IgD-negative memory B cell (primary cell): Measurements from ENCODE around the gene TBC1D22A. TPM values are rescaled to one million over a fixed set of nuclear protein-coding genes. Genes with fewer than 3 reads are reported as not detected.
"Not testable (repeated sequence)": the region's sequence is repeated elsewhere in the genome, so short reads cannot be mapped to it uniquely, and the experiment has no call there.

Source experiments
- H3K27ac Mint-ChIP-seq, 3 donors: one replicate each; pipeline ENCODE4 v1.8.0; 2020 to 2022; ENCODE audit warnings: mild to moderate bottlenecking in 3 of 3, mixed read lengths in 3 of 3, moderate library complexity in 1 of 3
- H3K27me3 Mint-ChIP-seq: one replicate; pipeline ENCODE4 v1.8.0; 2021; ENCODE audit warnings: mixed read lengths
- H3K36me3 Mint-ChIP-seq: one replicate; pipeline ENCODE4 v1.8.0; 2020; ENCODE audit warnings: mild to moderate bottlenecking, mixed read lengths
- H3K4me1 Mint-ChIP-seq, 3 donors: one replicate each; pipeline ENCODE4 v1.8.0; 2020 to 2022; ENCODE audit warnings: mixed read lengths in 3 of 3, mild to moderate bottlenecking in 1 of 3
- H3K4me3 Mint-ChIP-seq, 4 donors: one replicate each; pipeline ENCODE4 v1.8.0; 2020 to 2022; ENCODE audit warnings: mild to moderate bottlenecking in 4 of 4, mixed read lengths in 4 of 4, moderate library complexity in 3 of 4
- H3K9me3 Mint-ChIP-seq, 3 donors: one replicate each; pipeline ENCODE4 v1.8.0; 2020 to 2021; ENCODE audit warnings: mixed read lengths in 3 of 3, mild to moderate bottlenecking in 1 of 3
- polyA plus RNA-seq: library from polyadenylated mRNA; unstranded; fragments of 300-500 nt; fragmentation: Illumina TruSeq; gene quantifications from one replicate; pipeline ENCODE4 v1.2.3, GENCODE V29; 2021

TBC1D22A gene
- polyA plus RNA-seq, 1 donor from 2014 or later: 64.3 TPM

DNA sequence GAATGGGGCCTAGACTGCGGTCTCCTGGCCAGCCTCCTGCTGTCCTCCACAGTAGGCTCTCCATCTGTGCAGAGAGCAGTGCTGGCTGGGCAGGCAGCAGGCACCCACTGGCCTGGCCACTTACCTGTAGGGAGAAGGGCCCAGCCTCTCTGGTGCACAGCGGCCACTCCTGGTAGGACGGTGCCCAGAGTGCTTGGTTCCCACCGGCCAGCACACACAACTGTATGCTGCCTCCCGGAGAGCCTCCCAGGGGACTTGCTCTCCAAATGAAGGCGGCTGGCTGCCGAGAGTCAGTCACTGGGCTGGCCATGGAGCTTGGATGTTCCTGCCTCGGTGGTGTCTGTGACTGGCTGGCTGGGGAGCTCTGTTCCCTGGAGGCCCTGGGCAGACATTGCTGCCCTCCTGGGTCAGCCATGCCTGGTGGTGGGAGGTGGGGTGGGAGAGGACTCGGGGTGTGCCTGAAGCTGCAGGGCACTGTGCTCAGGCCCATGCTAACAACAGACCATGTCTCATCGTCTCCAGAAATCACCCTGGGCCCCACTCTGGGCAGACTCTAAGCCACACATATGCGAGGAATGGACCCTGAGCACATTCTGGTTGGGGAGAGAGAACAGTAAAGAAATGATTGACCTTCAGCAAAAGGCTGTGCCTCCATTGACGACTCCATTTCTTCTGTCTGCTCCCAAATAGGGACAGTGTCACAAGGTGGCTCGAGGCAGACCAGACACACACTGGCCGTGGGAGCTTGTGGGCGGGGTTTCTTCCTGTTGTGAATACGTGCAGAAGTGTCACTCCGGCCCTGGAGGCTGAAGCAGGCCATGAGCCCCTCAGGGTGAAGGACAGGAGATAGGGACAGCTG, 350.8 kb downstream of the TBC1D22A start:
- Mint-ChIP-seq H3K27me3 (no peaks in the 10 kb centered on the region), H3K27ac (no peak overlapping the region), H3K36me3 (peaks cover 11% of the 10 kb centered on the region), H3K4me3 (no peak overlapping the region), H3K9me3 (peaks cover 0 to 1% (median 0%) of the 10 kb centered on the region in 3 donors), H3K4me1 (peaks cover 0 to 4% (median 0%) of the 10 kb centered on the region in 3 donors)

DNA sequence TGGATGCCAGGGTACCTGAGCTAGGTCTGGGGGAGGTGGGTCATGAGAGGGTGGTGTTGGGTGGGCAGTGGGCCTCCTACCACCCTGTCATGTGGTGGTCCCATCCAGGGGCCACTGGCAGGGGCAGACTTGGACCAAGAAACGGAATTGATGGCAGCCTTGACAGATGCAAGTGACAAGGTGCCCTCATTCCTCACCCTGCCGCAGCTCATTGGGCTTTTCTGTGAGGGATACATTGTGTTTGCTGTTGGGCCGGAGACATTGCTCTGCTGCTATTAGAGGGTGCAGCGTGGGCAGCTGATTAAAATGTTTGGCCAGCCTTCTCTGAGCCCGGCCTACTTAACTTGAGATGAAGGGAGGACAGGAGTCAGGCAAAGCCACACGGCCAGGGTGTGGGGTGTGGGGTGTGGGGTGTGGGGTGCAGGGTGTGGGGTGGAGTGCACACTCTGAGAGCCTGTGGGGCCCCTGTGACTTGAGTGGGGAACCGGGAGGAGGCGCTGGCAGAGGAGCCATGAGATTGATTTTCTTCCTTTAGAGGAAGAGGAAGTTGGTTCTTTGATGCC, 351.5 kb downstream of the TBC1D22A start:
- peak overlapping the region in 1 of 3 donors; percentile 48 for H3K27ac Mint-ChIP-seq
- peak overlapping the region in 1 of 4 donors; percentile 37 for H3K4me3 Mint-ChIP-seq
- no peaks in the 10 kb centered on the region for H3K27me3 Mint-ChIP-seq
- H3K36me3 Mint-ChIP-seq: peaks cover 11% of the 10 kb centered on the region
- no peaks in the 10 kb centered on the region for H3K9me3 Mint-ChIP-seq
- H3K4me1 Mint-ChIP-seq: peaks cover 0 to 4% (median 0%) of the 10 kb centered on the region in 3 donors

DNA sequence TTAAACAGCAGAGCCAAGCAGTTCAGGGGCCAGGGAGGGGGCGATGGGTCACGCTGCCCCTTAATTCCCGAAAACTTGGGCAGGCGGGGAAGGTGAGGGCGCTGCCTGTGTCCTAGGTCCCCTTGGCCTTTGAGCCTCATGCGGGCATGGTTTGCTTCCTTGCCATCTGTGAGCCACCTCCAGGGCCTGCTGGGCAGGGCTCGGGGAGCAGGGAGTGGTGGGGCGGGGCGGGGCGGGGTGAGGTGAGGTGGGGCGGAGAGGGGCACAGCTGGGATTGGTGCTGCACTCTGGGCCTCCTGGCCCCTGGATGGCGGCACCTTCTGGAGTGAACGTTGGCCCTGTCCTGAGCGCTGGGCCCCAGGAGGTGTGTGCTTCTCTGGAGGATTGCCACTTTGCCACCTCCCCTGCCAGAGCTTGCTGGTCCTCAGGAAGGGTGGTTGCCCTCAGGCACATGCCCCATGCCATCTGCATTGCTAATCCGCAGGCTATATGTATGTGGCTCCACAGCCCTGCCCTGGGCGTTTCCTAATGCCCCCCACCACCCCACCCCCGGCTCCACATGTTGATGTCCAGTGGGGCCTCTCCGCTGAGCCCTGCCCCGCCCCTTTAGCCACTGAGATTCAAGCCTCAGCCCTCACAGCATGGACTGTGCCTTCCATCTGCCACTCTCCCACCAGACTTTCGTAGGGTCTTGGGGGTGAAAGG, 352.5 kb downstream of the TBC1D22A start:
- H3K4me3 Mint-ChIP-seq: no peak overlapping the region
- H3K9me3 Mint-ChIP-seq: no peaks in the 10 kb centered on the region
- no peaks in the 10 kb centered on the region for H3K27me3 Mint-ChIP-seq
- H3K36me3 Mint-ChIP-seq: peaks cover 7% of the 10 kb centered on the region
- no peak overlapping the region for H3K27ac Mint-ChIP-seq
- H3K4me1 Mint-ChIP-seq: peaks cover 0 to 1% (median 0%) of the 10 kb centered on the region in 3 donors

DNA sequence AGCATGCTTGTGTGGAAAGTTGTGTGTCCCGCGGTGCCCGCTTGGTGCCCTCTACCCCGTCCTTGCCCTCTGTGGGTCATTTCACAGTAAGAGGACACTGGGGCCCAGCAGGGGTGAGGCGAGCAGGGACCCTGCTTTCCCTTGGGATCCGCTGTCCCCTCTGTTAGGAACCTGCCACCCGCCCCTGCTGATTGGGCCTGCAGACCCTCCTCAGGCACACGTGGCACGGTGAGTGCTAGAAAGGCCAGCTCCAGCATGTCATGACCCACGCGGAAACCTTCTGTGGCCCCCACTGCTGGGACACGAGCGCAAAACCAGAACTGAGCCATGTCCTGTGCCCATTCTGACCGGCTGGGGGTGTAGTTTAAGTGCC, 353.1 kb downstream of the TBC1D22A start:
- Mint-ChIP-seq H3K4me1 (peaks cover 0 to 1% (median 0%) of the 10 kb centered on the region in 3 donors), H3K4me3 (no peak overlapping the region), H3K27me3 (no peaks in the 10 kb centered on the region), H3K9me3 (no peaks in the 10 kb centered on the region), H3K36me3 (peaks cover 7% of the 10 kb centered on the region), H3K27ac (no peak overlapping the region)

DNA sequence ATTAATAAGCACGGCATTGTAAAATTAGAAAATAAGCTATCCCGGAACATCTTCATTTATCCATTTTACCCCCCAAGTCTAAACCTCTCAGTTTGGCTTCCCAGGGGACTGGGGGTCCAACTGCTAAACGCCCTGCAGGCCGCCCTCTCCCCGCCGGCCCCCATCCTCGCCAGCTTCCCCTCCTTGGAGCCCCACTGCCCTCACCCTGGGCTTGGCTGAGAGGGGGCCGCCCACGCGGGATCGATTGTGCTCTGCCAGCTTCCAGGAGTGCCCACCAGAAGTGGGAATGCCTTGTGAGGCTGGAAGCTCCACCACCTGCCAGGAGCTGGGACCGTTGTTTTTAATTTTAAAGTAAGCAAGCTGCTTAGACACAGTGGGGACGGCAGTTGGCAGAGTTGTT, 353.5 kb downstream of the TBC1D22A start:
- no peak overlapping the region for H3K4me3 Mint-ChIP-seq
- peaks cover 0 to 1% (median 0%) of the 10 kb centered on the region in 3 donors for H3K4me1 Mint-ChIP-seq
- no peaks in the 10 kb centered on the region for H3K9me3 Mint-ChIP-seq
- no peaks in the 10 kb centered on the region for H3K27me3 Mint-ChIP-seq
- H3K36me3 Mint-ChIP-seq: peaks cover 3% of the 10 kb centered on the region
- H3K27ac Mint-ChIP-seq: no peak overlapping the region

DNA sequence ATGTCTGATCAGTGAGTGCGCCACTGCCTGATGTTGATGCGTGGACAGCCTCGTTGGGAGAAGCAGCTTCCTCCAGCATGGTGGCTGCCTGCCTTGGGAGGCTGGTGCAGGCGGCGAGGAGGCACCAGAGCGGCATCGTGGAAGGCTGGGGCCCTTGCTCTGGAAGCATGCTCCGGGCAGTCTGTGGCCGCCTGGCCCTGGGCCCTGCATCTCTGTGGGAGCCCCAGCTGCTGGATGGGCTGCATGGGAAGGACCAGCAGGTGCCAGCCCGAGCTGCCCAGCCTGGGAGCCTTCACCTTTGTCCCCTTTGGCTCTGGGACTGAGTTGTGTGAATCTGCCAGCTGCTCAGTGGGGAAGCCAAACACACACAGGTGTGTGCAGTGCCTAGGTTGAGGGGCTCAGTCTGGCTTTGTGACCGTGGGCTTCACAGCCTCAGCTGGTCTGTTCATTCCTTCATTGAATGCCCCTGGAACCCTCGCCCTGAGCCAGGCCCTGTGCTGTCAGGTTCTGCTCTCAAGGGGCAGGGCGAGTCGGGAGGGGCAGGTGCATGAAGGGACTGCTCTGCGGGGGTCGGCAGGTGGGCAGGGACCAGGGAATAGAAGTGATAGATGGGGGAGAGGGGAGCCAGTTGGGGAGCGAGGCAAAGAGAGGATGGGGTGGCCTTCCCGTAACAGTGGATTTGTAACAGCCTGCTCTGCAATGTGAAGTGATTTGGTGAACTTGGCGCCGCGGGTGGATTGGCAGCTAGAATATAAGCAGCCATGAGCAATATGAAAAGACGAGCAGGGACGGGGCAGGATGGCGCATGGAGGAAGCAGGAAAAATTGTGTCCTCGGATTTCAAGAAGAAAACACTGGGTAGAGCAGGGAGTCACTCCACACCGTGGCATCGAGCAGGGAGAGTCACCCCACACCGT, 354.2 kb downstream of the TBC1D22A start:
- H3K9me3 Mint-ChIP-seq: no peaks in the 10 kb centered on the region
- H3K27me3 Mint-ChIP-seq: no peaks in the 10 kb centered on the region
- no peak overlapping the region for H3K27ac Mint-ChIP-seq
- no peak overlapping the region for H3K4me3 Mint-ChIP-seq
- H3K4me1 Mint-ChIP-seq: peaks cover 0 to 1% (median 0%) of the 10 kb centered on the region in 3 donors
- no peaks in the 10 kb centered on the region for H3K36me3 Mint-ChIP-seq

DNA sequence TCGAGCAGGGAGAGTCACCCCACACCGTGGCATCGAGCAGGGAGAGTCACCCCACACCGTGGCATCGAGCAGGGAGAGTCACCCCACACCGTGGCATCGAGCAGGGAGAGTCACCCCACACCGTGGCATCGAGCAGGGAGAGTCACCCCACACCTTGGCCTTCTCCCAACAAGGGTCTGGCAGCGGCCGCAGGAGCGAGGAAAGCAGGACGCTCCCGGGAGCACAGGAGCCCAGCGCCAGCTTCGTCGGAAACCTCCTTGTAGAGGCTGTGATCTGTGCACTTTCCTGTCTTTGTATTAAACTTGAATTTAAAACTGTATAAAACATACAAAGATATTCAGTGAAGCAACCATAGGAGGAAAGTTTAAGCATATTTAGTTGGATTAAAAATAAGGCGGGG, 355.0 kb downstream of the TBC1D22A start:
- not testable (repeated sequence) for H3K36me3 Mint-ChIP-seq, H3K27ac Mint-ChIP-seq, H3K9me3 Mint-ChIP-seq, H3K27me3 Mint-ChIP-seq, H3K4me3 Mint-ChIP-seq, H3K4me1 Mint-ChIP-seq

DNA sequence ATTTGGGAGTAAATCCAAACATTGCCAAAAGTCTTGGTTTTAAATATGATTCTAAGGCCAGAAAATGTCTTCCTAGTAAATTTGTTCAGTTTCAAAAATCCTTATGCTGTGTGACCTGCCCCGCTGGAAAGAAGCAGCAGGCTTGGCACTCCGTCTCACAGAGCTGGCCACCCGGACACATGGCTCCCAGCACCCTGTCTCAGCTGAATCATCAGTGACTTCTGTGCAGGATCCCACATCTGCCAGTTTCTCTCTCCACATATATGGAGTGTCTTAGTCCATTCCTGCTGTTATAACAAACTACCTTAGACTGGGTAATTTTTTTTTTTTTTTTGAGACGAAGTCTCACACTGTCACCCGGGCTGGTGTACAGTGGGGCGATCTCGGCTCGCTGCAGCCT, 356.7 kb downstream of the TBC1D22A start:
- Mint-ChIP-seq H3K4me1 (peaks cover 0 to 4% (median 2%) of the 10 kb centered on the region in 3 donors), H3K27ac (peak overlapping the region in 1 of 3 donors; percentile 65), H3K9me3 (no peaks in the 10 kb centered on the region), H3K4me3 (no peak overlapping the region), H3K27me3 (no peaks in the 10 kb centered on the region), H3K36me3 (no peaks in the 10 kb centered on the region)

DNA sequence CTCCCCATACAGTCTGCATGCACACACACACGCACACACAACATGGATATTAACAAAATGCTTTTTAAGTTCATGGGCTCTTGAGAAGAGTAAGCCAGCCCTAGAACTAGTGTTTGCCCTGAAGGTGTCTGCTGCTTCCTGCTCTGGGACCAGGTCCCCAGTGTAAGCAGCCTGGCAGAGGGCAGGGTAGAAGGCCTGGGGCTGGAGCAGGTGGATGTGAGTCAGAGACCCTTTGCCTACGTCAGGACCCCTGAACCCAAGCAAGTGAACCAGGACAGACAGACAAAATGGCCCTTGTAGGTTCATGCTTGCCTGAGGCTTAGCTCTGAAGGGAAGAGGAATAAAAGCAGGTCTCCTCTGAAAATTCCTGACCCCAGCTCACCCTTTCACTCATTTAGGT, 357.9 kb downstream of the TBC1D22A start:
- Mint-ChIP-seq H3K9me3 (no peaks in the 10 kb centered on the region), H3K4me1 (peaks cover 0 to 3% (median 3%) of the 10 kb centered on the region in 3 donors), H3K27me3 (no peaks in the 10 kb centered on the region), H3K4me3 (no peak overlapping the region), H3K36me3 (no peaks in the 10 kb centered on the region), H3K27ac (peak overlapping the region in 1 of 3 donors; percentile 43)

DNA sequence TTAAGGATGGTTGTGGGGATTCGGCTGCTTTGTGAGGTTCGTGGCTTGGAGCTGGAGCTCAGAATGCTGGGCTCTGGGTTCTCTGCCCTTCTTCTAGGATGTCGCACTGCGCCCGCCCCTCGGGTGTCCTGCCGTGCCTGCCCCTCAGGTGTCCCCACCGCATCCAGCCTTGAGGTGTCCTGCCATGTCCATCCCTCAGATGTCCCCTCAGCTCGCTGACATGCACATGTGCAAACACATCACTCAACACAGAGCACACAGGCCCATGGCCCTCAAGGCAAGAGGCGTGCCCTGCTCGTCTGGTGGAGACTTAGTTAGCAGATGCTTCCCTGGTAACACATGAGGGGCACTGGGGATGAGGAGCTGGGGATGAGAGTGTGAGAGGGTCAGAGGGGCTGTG, 359.3 kb downstream of the TBC1D22A start:
- peaks cover 2% of the 10 kb centered on the region for H3K36me3 Mint-ChIP-seq
- H3K9me3 Mint-ChIP-seq: no peaks in the 10 kb centered on the region
- peak overlapping the region in 1 of 3 donors; percentile 53 for H3K27ac Mint-ChIP-seq
- no peak overlapping the region for H3K4me3 Mint-ChIP-seq
- peaks cover 0 to 5% (median 5%) of the 10 kb centered on the region in 3 donors for H3K4me1 Mint-ChIP-seq
- H3K27me3 Mint-ChIP-seq: no peaks in the 10 kb centered on the region

DNA sequence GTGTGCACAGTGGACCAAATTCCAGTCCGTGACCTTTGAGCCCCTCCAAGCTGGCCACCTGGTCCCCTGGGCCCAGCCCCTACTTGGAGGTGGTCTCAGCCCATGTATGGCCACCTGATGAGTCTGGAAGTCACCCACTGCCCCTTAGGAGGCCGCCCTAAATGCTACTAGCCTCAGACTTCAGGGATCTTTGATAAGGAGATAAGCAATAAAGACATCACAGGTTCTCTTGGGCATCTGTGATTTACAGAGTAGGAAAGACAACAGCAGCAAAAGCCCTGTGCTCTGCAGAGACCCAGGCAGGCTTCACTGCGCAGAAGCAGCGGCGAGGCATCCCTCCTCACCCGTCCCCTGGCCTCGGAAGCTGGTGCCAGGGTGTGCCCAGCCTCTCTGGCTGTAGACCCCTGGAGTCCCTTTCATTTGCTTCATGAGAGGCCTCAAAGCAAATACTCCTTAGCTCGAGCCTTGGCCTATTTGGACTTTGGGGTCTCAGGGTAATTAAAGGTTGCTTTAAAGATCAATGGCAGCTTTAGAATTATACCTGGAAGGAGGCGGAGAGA, 360.1 kb downstream of the TBC1D22A start:
- peak overlapping the region in 1 of 4 donors; percentile 63 for H3K4me3 Mint-ChIP-seq
- peaks cover 3% of the 10 kb centered on the region for H3K36me3 Mint-ChIP-seq
- H3K27ac Mint-ChIP-seq: no peak overlapping the region
- H3K9me3 Mint-ChIP-seq: no peaks in the 10 kb centered on the region
- peaks cover 0 to 6% (median 6%) of the 10 kb centered on the region in 3 donors for H3K4me1 Mint-ChIP-seq
- no peaks in the 10 kb centered on the region for H3K27me3 Mint-ChIP-seq

DNA sequence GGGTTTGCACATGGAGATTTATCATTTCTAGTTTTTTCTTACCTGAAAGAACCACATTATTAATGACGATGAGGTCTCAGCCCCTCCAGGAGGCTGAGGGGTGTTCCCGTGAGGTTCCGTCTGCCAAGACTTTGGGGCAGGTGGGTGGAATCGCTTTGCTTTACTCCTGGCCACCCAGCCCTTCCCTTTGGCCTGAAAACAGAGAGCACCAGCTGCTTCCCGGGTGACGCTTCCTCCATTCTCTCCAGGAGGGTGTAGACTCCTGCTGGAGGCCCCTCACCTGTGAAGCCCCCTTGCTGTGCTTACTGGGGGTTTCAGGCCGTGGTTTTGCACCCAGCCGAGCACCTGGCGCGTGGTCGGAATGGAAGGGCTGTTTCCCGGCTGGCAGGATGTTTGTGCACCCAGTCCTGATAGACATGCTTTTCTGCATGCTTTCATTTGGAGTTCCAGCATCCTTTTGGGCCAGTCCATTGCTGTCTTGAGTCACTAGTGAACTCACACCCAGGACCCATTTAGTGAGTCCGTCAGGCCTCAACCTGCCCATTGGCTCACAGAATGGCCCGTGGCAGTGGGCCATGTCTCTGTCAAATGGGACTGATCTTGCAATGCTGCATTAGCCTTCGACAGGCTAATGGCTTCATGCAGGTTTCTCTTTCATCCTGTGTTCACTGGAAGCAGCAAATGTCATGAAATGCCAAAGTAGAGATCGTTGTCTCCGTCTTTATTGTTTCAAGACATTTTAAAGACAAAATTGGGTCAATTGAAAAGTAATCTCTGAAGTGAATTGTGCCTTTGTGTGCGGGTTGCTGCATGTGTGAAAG, 360.8 kb downstream of the TBC1D22A start:
- H3K4me3 Mint-ChIP-seq: peak overlapping the region in 1 of 4 donors; percentile 32
- peaks cover 0 to 6% (median 6%) of the 10 kb centered on the region in 3 donors for H3K4me1 Mint-ChIP-seq
- no peaks in the 10 kb centered on the region for H3K9me3 Mint-ChIP-seq
- peaks cover 3% of the 10 kb centered on the region for H3K36me3 Mint-ChIP-seq
- H3K27ac Mint-ChIP-seq: peak overlapping the region in 2 of 3 donors; percentile 21 to 49
- no peaks in the 10 kb centered on the region for H3K27me3 Mint-ChIP-seq

DNA sequence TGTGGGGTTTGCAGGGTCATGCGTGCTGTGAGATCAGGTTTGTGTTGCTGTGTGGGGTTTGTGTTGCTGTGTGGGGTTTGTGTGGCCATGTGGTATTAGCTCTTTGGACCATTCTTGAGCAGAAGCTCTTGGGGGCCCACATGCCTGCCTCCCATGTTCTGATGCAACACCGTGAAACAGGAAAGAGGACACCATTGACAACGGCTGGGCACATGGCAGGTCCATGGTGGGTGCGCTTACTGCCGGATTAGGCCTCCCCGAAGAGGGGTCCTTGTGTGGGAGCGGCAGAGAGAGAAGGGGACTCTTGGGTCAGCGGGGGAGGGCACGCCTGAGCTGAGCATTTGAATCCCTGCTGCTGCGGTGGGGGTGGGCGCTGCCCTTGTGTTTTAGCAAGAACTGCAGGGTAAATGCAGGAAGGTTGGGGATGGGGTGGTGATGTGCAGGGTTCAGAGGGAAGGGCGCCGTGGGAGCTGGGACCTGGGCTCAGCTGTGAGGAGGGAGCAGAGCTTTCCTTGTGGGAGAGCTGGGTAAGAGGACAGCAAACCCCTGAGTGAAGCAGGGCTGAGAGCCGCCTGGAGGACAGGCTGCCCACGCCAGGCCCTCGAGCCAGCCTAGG, 361.5 kb downstream of the TBC1D22A start:
- H3K4me1 Mint-ChIP-seq: peaks cover 0 to 8% (median 6%) of the 10 kb centered on the region in 3 donors
- H3K27me3 Mint-ChIP-seq: no peaks in the 10 kb centered on the region
- peak overlapping the region in 3 of 4 donors; percentile 32 to 72 (median 38) for H3K4me3 Mint-ChIP-seq
- H3K36me3 Mint-ChIP-seq: peaks cover 3% of the 10 kb centered on the region
- H3K9me3 Mint-ChIP-seq: no peaks in the 10 kb centered on the region
- H3K27ac Mint-ChIP-seq: peak overlapping the region in 2 of 3 donors; percentile 21 to 49
